IPS DF 6.9 (cell line): ENCODE data around the gene OR52J3.
"Not testable (repeated sequence)": the region's sequence is repeated elsewhere in the genome, so short reads cannot be mapped to it uniquely, and the experiment has no call there.

Experiments used
- DNase-seq: peaks from one replicate; pipeline ENCODE4 v3.0.0-alpha.2; 2013; ENCODE audit warnings: low read depth, low spot score
- H3K27ac ChIP-seq: one replicate; pipeline ENCODE4 v1.5.1; 2013; ENCODE audit warnings: low read length, control low read depth
- H3K27me3 ChIP-seq: 2 replicates; pipeline ENCODE4 v1.6.1; 2013; ENCODE audit warnings: mild to moderate bottlenecking, low read length; ENCODE audit not compliant: control insufficient read depth, insufficient read depth
- H3K36me3 ChIP-seq: 2 replicates; pipeline ENCODE4 v1.6.1; 2013; ENCODE audit warnings: low read length; ENCODE audit not compliant: control insufficient read depth, insufficient read depth
- H3K4me1 ChIP-seq: 2 replicates; pipeline ENCODE4 v1.6.1; 2013; ENCODE audit warnings: low read length; ENCODE audit not compliant: control insufficient read depth, insufficient read depth
- H3K4me3 ChIP-seq: 2 replicates; pipeline ENCODE4 v1.5.1; 2013; ENCODE audit warnings: mild to moderate bottlenecking, low read length
- H3K9me3 ChIP-seq: 2 replicates; pipeline ENCODE4 v1.6.1; 2013; ENCODE audit warnings: low read length, inconsistent platforms; ENCODE audit not compliant: control insufficient read depth, insufficient read depth
- WGBS: extraction: QIAGEN DNeasy Blood & Tissue Kit; methylation state at CpG from one replicate; pipeline ENCODE4 v1.1.7; 2013; ENCODE audit warnings: mixed read lengths, missing lambda C conversion rate; ENCODE audit not compliant: insufficient read length, insufficient coverage; 5-methylcytosine and 5-hydroxymethylcytosine counted together

The OR52J3 gene

GRCh38 chr11:5043380-5043779, 2.9 kb upstream of the OR52J3 start:
- H3K36me3 ChIP-seq: no peaks in the 10 kb centered on the region
- no peaks in the 10 kb centered on the region for H3K4me1 ChIP-seq
- no peak overlapping the region for H3K27ac ChIP-seq
- no peaks in the 10 kb centered on the region for H3K27me3 ChIP-seq
- no peak for DNase-seq
- H3K9me3 ChIP-seq: no peaks in the 10 kb centered on the region
- H3K4me3 ChIP-seq: no peak overlapping the region
- no CpG with 5 or more reads among the region's 2 CpGs for WGBS

GRCh38 chr11:5046754-5047330, 516 bp downstream of the OR52J3 start:
- Histone ChIP-seq H3K4me1 (no peaks in the 10 kb centered on the region), H3K27me3 (no peaks in the 10 kb centered on the region), H3K36me3 (no peaks in the 10 kb centered on the region), H3K9me3 (no peaks in the 10 kb centered on the region), H3K27ac (no peak overlapping the region), H3K4me3 (no peak overlapping the region)
- no peak for DNase-seq
- WGBS: no CpG with 5 or more reads among the region's 15 CpGs

GRCh38 chr11:5058679-5059078, 12.4 kb downstream of the OR52J3 start:
- not testable (repeated sequence) for DNase-seq, H3K27ac ChIP-seq, H3K36me3 ChIP-seq, H3K27me3 ChIP-seq, H3K4me1 ChIP-seq, H3K4me3 ChIP-seq, H3K9me3 ChIP-seq
- WGBS: no CpG with 5 or more reads among the region's 5 CpGs

GRCh38 chr11:5059391-5059790, 13.1 kb downstream of the OR52J3 start, which contains the start of gene OR52E2:
Gene OR52E2, minus strand, starts transcription at chr11:5059627. Its CDS starts 0 bp downstream, at chr11:5059627.
- Histone ChIP-seq H3K9me3 (no peaks in the 10 kb centered on the region), H3K27me3 (no peaks in the 10 kb centered on the region), H3K4me1 (no peaks in the 10 kb centered on the region), H3K27ac (no peak within 1 kb of the TSS), H3K4me3 (no peak within 1 kb of the TSS), H3K36me3 (no peaks in the 10 kb centered on the region)
- DNase-seq: no peak
- WGBS: no CpG with 5 or more reads among the region's 3 CpGs

- no peak overlapping the region for H3K4me3 ChIP-seq
- H3K27ac ChIP-seq: no peak overlapping the region
- H3K27me3 ChIP-seq: no peaks in the 10 kb centered on the region
- DNase-seq: no peak
- no peaks in the 10 kb centered on the region for H3K9me3 ChIP-seq
- H3K4me1 ChIP-seq: no peaks in the 10 kb centered on the region
- no peaks in the 10 kb centered on the region for H3K36me3 ChIP-seq
- no CpG with 5 or more reads among the region's 1 CpG for WGBS
Measured at GRCh38 chr11:5065027-5065426, 18.7 kb downstream of the OR52J3 start.

- no peak within 1 kb of the TSS for H3K4me3 ChIP-seq
- no peak for DNase-seq
- no CpG with 5 or more reads among the region's 3 CpGs for WGBS
- no peaks in the 10 kb centered on the region for H3K9me3 ChIP-seq
- H3K4me1 ChIP-seq: no peaks in the 10 kb centered on the region
- no peaks in the 10 kb centered on the region for H3K36me3 ChIP-seq
- H3K27me3 ChIP-seq: no peaks in the 10 kb centered on the region
- H3K27ac ChIP-seq: no peak within 1 kb of the TSS
Measured at GRCh38 chr11:5069272-5069671, 22.9 kb downstream of the OR52J3 start, which contains the start of gene OR52E1. Gene OR52E1, plus strand, starts transcription at chr11:5069572.

GRCh38 chr11:5071799-5072198, 25.5 kb downstream of the OR52J3 start:
- H3K4me1 ChIP-seq: no peaks in the 10 kb centered on the region
- H3K4me3 ChIP-seq: no peak overlapping the region
- no peak for DNase-seq
- no CpG with 5 or more reads among the region's 3 CpGs for WGBS
- H3K36me3 ChIP-seq: no peaks in the 10 kb centered on the region
- no peaks in the 10 kb centered on the region for H3K27me3 ChIP-seq
- H3K9me3 ChIP-seq: no peaks in the 10 kb centered on the region
- no peak overlapping the region for H3K27ac ChIP-seq

GRCh38 chr11:5081405-5081804, 35.1 kb downstream of the OR52J3 start:
- no CpG with 5 or more reads among the region's 2 CpGs for WGBS
- Histone ChIP-seq H3K9me3 (no peaks in the 10 kb centered on the region), H3K4me3 (no peak overlapping the region), H3K27ac (no peak overlapping the region), H3K4me1 (no peaks in the 10 kb centered on the region), H3K27me3 (no peaks in the 10 kb centered on the region), H3K36me3 (no peaks in the 10 kb centered on the region)
- no peak for DNase-seq

GRCh38 chr11:5083602-5084001, 37.3 kb downstream of the OR52J3 start:
- H3K27me3 ChIP-seq: no peaks in the 10 kb centered on the region
- no peaks in the 10 kb centered on the region for H3K4me1 ChIP-seq
- DNase-seq: no peak
- no peak overlapping the region for H3K4me3 ChIP-seq
- no peak overlapping the region for H3K27ac ChIP-seq
- H3K36me3 ChIP-seq: no peaks in the 10 kb centered on the region
- H3K9me3 ChIP-seq: no peaks in the 10 kb centered on the region

- Histone ChIP-seq H3K27me3 (no peaks in the 10 kb centered on the region), H3K36me3 (no peaks in the 10 kb centered on the region), H3K4me1 (no peaks in the 10 kb centered on the region), H3K27ac (no peak overlapping the region), H3K4me3 (no peak overlapping the region), H3K9me3 (no peaks in the 10 kb centered on the region)
- no peak for DNase-seq
Measured at GRCh38 chr11:5088556-5088955, 42.2 kb downstream of the OR52J3 start.

- Histone ChIP-seq H3K4me1 (no peaks in the 10 kb centered on the region), H3K9me3 (no peaks in the 10 kb centered on the region), H3K4me3 (no peak overlapping the region), H3K27ac (no peak overlapping the region), H3K36me3 (no peaks in the 10 kb centered on the region), H3K27me3 (no peaks in the 10 kb centered on the region)
- DNase-seq: no peak
- WGBS: no CpG with 5 or more reads among the region's 1 CpG
Measured at GRCh38 chr11:5090668-5091067, 44.3 kb downstream of the OR52J3 start.
